Tibial nerve (tissue), 4 donors: Measurements from ENCODE around the gene FLACC1. TPM values are rescaled to one million over a fixed set of nuclear protein-coding genes. Genes with fewer than 3 reads are reported as not detected.
"Not testable (repeated sequence)": the region's sequence is repeated elsewhere in the genome, so short reads cannot be mapped to it uniquely, and the experiment has no call there.

Experiments used
- DNase-seq, 2 donors: peaks; one replicate each; pipeline ENCODE4 v3.0.0-alpha.2; 2019; ENCODE audit warnings: low spot score in 2 of 2
- H3K27ac ChIP-seq, 4 donors: fragments of 200-600 bp; sonication (generic) in 3 of 4; one replicate each; pipeline ENCODE4 v1.5.1; 2017 to 2019; ENCODE audit warnings: mild to moderate bottlenecking in 1 of 4
- H3K27me3 ChIP-seq, 2 donors: fragments of 200-600 bp; sonication (generic) in 1 of 2; one replicate each; pipeline versions ENCODE4 v1.5.1 to v1.6.0; 2017 to 2019
- H3K36me3 ChIP-seq, 3 donors: fragments of 200-600 bp; sonication (generic); one replicate each; pipeline ENCODE4 v1.5.1; 2018 to 2019
- H3K4me1 ChIP-seq, 4 donors: fragments of 200-600 bp; sonication (generic) in 3 of 4; one replicate each; pipeline ENCODE4 v1.5.1; 2017 to 2019
- H3K4me3 ChIP-seq, 4 donors: fragments of 200-600 bp; sonication (generic) in 3 of 4; one replicate each; pipeline ENCODE4 v1.5.1; 2017 to 2019; ENCODE audit warnings: mild to moderate bottlenecking in 1 of 4, moderate library complexity in 1 of 4
- H3K9me3 ChIP-seq, 4 donors: fragments of 200-600 bp; sonication (generic) in 3 of 4; one replicate each; pipeline ENCODE4 v1.5.1; 2017 to 2019
- EP300 ChIP-seq, 2 donors: sonication (generic); formaldehyde crosslinking; IDR thresholded peaks; one replicate each; pipeline ENCODE4 v1.6.1; 2017; ENCODE audit warnings: antibody characterized with exemption in 2 of 2, mild to moderate bottlenecking in 1 of 2
- POLR2A ChIP-seq, 2 donors: fragments of 450-650 bp; IDR thresholded peaks; one replicate each; pipeline ENCODE4 v1.6.1; 2017; ENCODE audit warnings: antibody characterized with exemption in 2 of 2, mild to moderate bottlenecking in 2 of 2, moderate library complexity in 2 of 2
- WGBS, 2 donors: methylation state at CpG; one replicate each; pipeline ENCODE4 v1.1.5; 2018; 5-methylcytosine and 5-hydroxymethylcytosine counted together
- total RNA-seq, 4 donors: library from RNA; depleted of rRNA; stranded (reverse); fragments of >200 nt; gene quantifications; one replicate each; pipeline ENCODE4 v1.1.0, GENCODE V29; 2016
- TF ChIP-seq, protein P1 (sequence below), 5 experiments: fragments of 200-600 bp in 3 of 5; fragments of 450-650 bp in 2 of 5; sonication (generic) in 3 of 5; IDR thresholded peaks; one replicate each; pipeline ENCODE4 v1.5.1; 2016 to 2019; ENCODE audit warnings: antibody characterized with exemption in 5 of 5, mild to moderate bottlenecking in 3 of 5, moderate library complexity in 2 of 5

The FLACC1 gene
- total RNA-seq, 4 donors from 2014 or later: 0.66 to 2.1 (median 1.1) TPM

DNA sequence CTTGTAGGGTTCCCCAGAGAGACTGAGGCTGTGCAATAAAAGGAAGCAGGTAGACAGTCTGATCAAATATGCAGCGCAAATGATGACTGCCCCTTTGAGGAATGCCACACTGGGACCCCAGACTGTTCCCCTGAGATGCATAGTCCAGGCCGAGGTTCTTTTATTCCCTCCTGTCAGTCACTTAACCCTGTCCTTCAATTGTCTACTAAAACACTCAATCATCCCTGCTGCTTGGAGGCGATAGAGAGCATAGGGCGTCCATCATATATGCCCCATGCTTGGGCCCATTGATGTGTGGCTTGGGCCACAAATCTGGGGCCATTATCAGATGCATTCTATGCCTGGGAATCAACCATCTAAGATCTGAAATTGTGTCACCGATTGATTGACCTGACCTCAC lies 112.3 kb downstream of the FLACC1 start:
- Histone ChIP-seq H3K27me3 (no peaks in the 10 kb centered on the region), H3K36me3 (no peaks in the 10 kb centered on the region), H3K27ac (no peak overlapping the region), H3K9me3 (no peaks in the 10 kb centered on the region), H3K4me1 (peaks cover 0 to 5% (median 2%) of the 10 kb centered on the region in 4 donors), H3K4me3 (no peak overlapping the region)
- DNase-seq: no peak
- WGBS, 2 donors: 87 to 93% methylated on average over 5 of the region's 5 CpGs
- TF ChIP-seq, protein P1, sequence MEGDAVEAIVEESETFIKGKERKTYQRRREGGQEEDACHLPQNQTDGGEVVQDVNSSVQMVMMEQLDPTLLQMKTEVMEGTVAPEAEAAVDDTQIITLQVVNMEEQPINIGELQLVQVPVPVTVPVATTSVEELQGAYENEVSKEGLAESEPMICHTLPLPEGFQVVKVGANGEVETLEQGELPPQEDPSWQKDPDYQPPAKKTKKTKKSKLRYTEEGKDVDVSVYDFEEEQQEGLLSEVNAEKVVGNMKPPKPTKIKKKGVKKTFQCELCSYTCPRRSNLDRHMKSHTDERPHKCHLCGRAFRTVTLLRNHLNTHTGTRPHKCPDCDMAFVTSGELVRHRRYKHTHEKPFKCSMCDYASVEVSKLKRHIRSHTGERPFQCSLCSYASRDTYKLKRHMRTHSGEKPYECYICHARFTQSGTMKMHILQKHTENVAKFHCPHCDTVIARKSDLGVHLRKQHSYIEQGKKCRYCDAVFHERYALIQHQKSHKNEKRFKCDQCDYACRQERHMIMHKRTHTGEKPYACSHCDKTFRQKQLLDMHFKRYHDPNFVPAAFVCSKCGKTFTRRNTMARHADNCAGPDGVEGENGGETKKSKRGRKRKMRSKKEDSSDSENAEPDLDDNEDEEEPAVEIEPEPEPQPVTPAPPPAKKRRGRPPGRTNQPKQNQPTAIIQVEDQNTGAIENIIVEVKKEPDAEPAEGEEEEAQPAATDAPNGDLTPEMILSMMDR (IDR thresholded peaks at IDR 0.05): no peak
- TF ChIP-seq POLR2A (IDR thresholded peaks at IDR 0.05) (no peak), EP300 (IDR thresholded peaks at IDR 0.05) (no peak)

- Histone ChIP-seq H3K4me3 (no peak overlapping the region), H3K9me3 (no peaks in the 10 kb centered on the region), H3K36me3 (no peaks in the 10 kb centered on the region), H3K27me3 (no peaks in the 10 kb centered on the region), H3K4me1 (peaks cover 0 to 19% (median 2%) of the 10 kb centered on the region in 4 donors), H3K27ac (no peak overlapping the region)
- TF ChIP-seq, protein P1 (IDR thresholded peaks at IDR 0.05): no peak
- TF ChIP-seq POLR2A (IDR thresholded peaks at IDR 0.05) (no peak), EP300 (IDR thresholded peaks at IDR 0.05) (no peak)
- DNase-seq: no peak
Measured at GRCh38 chr2:201242571-201243277, 114.4 kb downstream of the FLACC1 start.

DNA sequence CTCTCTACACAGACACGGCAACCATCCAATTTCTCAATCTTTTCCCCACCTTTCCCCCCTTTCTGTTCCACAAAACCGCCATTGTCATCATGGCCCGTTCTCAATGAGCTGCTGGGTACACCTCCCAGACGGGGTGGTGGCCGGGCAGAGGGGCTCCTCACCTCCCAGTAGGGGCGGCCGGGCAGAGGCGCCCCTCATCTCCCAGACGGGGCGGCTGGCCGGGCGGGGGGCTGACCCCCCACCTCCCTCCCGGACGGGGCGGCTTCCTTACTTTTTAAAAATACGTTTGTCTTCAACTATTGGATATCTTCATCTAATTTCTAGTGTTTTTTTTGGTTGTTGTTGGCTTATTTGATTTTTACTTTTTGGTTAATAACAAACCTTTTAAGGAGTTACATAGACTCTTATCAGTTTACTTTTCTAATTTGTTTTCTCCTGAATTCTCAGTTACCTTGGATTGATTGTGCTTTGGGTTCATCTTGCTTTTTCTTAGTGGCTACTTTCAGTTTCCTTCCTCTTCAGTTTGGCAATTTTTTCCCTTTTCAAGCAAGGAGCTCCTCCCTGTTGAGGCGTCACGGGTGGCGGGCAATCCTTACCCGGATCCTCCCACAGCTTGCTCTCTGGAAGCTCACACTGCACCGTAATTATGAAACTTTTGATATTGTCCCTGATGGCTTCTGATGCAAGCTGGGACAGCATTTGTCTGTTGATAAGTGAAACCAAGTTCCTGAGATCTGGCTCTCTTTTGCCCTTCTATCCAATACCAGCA lies 117.8 kb downstream of the FLACC1 start:
- not testable (repeated sequence) for H3K36me3 ChIP-seq, H3K4me3 ChIP-seq, H3K9me3 ChIP-seq, H3K27me3 ChIP-seq
- TF ChIP-seq EP300 (IDR thresholded peaks at IDR 0.05): peak in 1 of 2 donors; percentile 68
- peak overlapping the region; percentile 1 to 75 (median 64) for H3K27ac ChIP-seq
- WGBS, 2 donors: 80 to 88% methylated on average over 21 of the region's 21 CpGs
- DNase-seq: peak; percentile 71 to 75
- peaks cover 0 to 41% (median 7%) of the 10 kb centered on the region in 4 donors for H3K4me1 ChIP-seq

Other genes with a start within 250 kb of the FLACC1 start
- 100 to 1,000 TPM; 158 to 284 (median 220) TPM for gene CFLAR, start 241.2 kb downstream of the FLACC1 start, total RNA-seq
- 10 to 100 TPM in 2 of 4 donors, 1 to 10 TPM in 2; 6.1 to 21.4 (median 11.2) TPM for gene CASP10, start 174.2 kb downstream of the FLACC1 start, total RNA-seq
- gene CASP8, start 96.8 kb downstream of the FLACC1 start, total RNA-seq: 10 to 100 TPM; 12.4 to 71.7 (median 15.6) TPM
- gene TRAK2, start 94.1 kb upstream of the FLACC1 start, total RNA-seq: 10 to 100 TPM; 30.2 to 48.3 (median 34.8) TPM
- 10 to 100 TPM; 12.6 to 24.9 (median 20.0) TPM for gene STRADB, start 94.4 kb upstream of the FLACC1 start, total RNA-seq